ENCODE measurements around the gene GLIS1. TPM values are rescaled to one million over a fixed set of nuclear protein-coding genes. Genes with fewer than 3 reads are reported as not detected.

GLIS1 gene
- total and polyA plus RNA-seq, 2 experiments from 2014 or later, result 0.26 to 0.31 TPM

DNA sequence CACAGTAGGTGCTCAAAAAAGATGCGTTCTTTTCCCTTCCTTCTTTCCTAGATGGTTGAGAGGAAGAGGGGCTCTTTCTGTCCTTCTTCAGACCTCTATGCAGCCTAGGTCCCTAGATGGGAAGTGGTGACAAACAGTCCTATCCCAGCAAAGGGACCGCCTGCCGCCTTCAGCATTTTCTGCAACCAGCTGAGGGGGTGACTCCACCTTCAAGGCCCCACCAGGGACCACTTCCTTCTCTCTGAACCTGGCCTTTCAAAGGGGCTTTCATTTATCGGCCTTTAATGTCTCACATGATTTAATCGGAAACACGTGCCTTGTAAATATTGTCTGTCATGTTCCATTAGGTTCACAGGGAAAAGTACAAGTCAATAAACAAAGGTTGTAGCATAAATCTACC, 32.6 kb downstream of the GLIS1 start (continued):
- TF ChIP-seq, protein P1, sequence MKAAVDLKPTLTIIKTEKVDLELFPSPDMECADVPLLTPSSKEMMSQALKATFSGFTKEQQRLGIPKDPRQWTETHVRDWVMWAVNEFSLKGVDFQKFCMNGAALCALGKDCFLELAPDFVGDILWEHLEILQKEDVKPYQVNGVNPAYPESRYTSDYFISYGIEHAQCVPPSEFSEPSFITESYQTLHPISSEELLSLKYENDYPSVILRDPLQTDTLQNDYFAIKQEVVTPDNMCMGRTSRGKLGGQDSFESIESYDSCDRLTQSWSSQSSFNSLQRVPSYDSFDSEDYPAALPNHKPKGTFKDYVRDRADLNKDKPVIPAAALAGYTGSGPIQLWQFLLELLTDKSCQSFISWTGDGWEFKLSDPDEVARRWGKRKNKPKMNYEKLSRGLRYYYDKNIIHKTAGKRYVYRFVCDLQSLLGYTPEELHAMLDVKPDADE (IDR thresholded peaks at IDR 0.05), result no peak
- TF ChIP-seq ZNF114 (CRISPR knock-in tag; IDR thresholded peaks at IDR 0.05), result no peak
- no peak for TF ChIP-seq ZNF331 (CRISPR knock-in tag; IDR thresholded peaks at IDR 0.05; ENCODE audit: low read depth)

DNA sequence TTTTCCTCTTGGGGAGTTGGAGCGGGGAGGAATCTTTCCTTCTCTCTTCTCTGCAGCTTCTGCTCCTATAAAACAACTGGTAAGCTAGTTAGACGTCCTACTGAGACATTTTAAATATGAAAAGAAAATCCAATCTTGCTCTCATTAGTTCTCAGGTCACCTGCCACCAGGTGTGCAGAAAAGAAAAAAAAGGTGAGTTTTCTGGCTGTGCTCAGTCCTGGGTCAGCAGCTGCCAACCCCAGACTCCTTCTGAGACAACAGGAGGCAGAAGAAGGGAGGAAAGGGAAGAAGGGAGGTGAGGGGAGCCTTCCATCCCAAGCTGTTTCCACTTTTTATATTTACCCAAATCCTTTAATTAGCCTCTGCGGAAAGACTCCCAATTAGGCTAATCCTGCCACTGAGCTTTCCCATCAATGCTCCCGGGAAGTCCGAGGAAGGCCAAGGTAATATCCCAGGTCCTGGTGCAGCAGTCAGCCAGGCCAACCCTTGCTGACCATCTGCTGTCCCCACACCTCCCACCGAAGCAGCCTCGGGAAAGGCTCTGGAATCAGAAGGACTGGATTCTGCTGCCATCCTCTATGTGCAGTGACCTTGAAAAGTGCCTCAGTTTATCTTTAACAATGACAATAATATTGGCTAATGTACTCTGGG, 33.4 kb downstream of the GLIS1 start:
- ATAC-seq (peak; percentile 73), DNase-seq (ENCODE audit: low spot score) (peak; percentile 53)
- no peaks in the 10 kb centered on the region for H3K36me3 Mint-ChIP-seq (ENCODE audit: low read depth)
- Histone ChIP-seq H3K36me3 (ENCODE audit: insufficient read depth) (no peaks in the 10 kb centered on the region), H3K4me3 (peak overlapping the region; percentile 23; the same call in 1 of the 2 replicates), H3K9me2 (ENCODE audit: insufficient read depth) (no peaks in the 10 kb centered on the region), H3K79me2 (replicated peaks; ENCODE audit: insufficient read depth) (no peaks in the 10 kb centered on the region), H2AFZ (no peak overlapping the region), H3K27me3 (ENCODE audit: insufficient read depth) (no peaks in the 10 kb centered on the region), H3F3A (replicated peaks; ENCODE audit: low read depth) (peaks cover 13% of the 10 kb centered on the region; the same call in 1 of the 2 replicates), H3K27ac (ENCODE audit: low read depth) (peak overlapping the region; percentile 71), H4K20me1 (replicated peaks; ENCODE audit: insufficient read depth) (no peaks in the 10 kb centered on the region), H3K4me2 (peak overlapping the region; percentile 34), H3K4me1 (ENCODE audit: insufficient read depth) (peaks cover 38% of the 10 kb centered on the region)
- peaks cover 10% of the 10 kb centered on the region for H3K27me3 Mint-ChIP-seq (ENCODE audit: insufficient read depth, low read depth, poor library complexity)
- peaks cover 53% of the 10 kb centered on the region for H3K4me1 Mint-ChIP-seq
- peak overlapping the region; percentile 90 for H3K27ac Mint-ChIP-seq
- no peaks in the 10 kb centered on the region; the same call in 2 of the 3 replicates for H3K9me3 Mint-ChIP-seq
- peak overlapping the region; percentile 56 for H3K4me3 Mint-ChIP-seq
- TF ChIP-seq STAT1 (IDR thresholded peaks at IDR 0.05; ENCODE audit: unreplicated experiment) (no peak), CTCF (conservative IDR thresholded peaks at IDR 0.05; ENCODE audit: low read depth in 2 of 2) (no peak), POLR2AphosphoS5 (IDR thresholded peaks at IDR 0.05; ENCODE audit: low read depth) (no peak), CREB1 (CRISPR knock-in tag; IDR thresholded peaks at IDR 0.05; ENCODE audit: low read depth) (no peak), ZNF331 (CRISPR knock-in tag; IDR thresholded peaks at IDR 0.05; ENCODE audit: low read depth) (no peak), NANOG (IDR thresholded peaks at IDR 0.05; ENCODE audit: borderline replicate concordance) (no peak), REST (IDR thresholded peaks at IDR 0.05; ENCODE audit: unreplicated experiment) (no peak), EZH2 (IDR thresholded peaks at IDR 0.05; ENCODE audit: low read depth, unreplicated experiment) (no peak)
- TF ChIP-seq, protein P1 (IDR thresholded peaks at IDR 0.05), result no peak

Measured in GM23338 (cell line).